ENCODE results near the gene ATP8B3. TPM values are rescaled to one million over a fixed set of nuclear protein-coding genes. Genes with fewer than 3 reads are reported as not detected.

The ATP8B3 gene
- total and polyA plus RNA-seq, 9 of the 15 experiments (the other 6 are each of a cell fraction or from before 2014, with no cell fraction given) = 1.2 to 12.3 (median 3.8) TPM

DNA sequence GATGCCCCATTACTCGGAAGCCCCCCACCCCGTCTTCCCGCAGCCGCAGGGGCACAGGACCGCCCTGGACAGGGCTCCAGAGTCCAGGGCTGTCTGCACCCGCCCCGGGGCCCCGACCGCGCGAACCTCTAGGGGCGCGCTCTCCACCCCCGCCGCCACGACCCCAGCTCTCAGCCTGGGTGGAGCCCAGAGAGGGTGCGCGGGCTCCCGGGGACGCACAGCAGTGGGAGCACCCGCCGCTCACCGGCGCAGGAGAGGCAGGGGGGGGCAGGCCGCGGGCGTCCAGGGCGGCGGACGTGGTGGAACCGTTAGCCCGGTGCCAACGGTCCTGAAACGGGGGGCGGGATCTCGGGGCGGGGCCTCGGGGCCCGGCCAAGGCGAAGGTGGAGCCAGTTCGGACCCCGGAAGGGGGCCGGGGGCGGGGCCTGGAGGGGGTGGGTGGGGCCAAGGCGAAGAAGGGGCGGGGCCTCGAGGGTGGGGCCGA lies at the start of gene ATP8B3 (continued):
- no peak for TF ChIP-seq AFF4 (CRISPR knock-in tag; IDR thresholded peaks at IDR 0.05)
- TF ChIP-seq FOSL1 (tag; conservative IDR thresholded peaks at IDR 0.05) = 0 out of 2 replicates have a peak, but pooled peaks have one; percentile 28
- no peak for TF ChIP-seq GATAD2B (IDR thresholded peaks at IDR 0.05; ENCODE audit: borderline replicate concordance)
- no peak for TF ChIP-seq ZNF197 (CRISPR knock-in tag; IDR thresholded peaks at IDR 0.05; ENCODE audit: low read depth)
- no peak for TF ChIP-seq HBP1 (CRISPR knock-in tag; IDR thresholded peaks at IDR 0.05)
- TF ChIP-seq, protein P1, sequence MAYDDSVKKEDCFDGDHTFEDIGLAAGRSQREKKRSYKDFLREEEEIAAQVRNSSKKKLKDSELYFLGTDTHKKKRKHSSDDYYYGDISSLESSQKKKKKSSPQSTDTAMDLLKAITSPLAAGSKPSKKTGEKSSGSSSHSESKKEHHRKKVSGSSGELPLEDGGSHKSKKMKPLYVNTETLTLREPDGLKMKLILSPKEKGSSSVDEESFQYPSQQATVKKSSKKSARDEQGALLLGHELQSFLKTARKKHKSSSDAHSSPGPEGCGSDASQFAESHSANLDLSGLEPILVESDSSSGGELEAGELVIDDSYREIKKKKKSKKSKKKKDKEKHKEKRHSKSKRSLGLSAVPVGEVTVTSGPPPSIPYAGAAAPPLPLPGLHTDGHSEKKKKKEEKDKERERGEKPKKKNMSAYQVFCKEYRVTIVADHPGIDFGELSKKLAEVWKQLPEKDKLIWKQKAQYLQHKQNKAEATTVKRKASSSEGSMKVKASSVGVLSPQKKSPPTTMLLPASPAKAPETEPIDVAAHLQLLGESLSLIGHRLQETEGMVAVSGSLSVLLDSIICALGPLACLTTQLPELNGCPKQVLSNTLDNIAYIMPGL (CRISPR knock-in tag; IDR thresholded peaks at IDR 0.05) = no peak
- no peak for TF ChIP-seq TCFL5 (CRISPR knock-in tag; conservative IDR thresholded peaks at IDR 0.05)
- TF ChIP-seq MAZ (CRISPR knock-in tag; conservative IDR thresholded peaks at IDR 0.05 in 1 of 2, IDR thresholded peaks at IDR 0.05 in 1 of 2) = no peak; a peak in 1 of 4 replicates
- TF ChIP-seq, protein P2, sequence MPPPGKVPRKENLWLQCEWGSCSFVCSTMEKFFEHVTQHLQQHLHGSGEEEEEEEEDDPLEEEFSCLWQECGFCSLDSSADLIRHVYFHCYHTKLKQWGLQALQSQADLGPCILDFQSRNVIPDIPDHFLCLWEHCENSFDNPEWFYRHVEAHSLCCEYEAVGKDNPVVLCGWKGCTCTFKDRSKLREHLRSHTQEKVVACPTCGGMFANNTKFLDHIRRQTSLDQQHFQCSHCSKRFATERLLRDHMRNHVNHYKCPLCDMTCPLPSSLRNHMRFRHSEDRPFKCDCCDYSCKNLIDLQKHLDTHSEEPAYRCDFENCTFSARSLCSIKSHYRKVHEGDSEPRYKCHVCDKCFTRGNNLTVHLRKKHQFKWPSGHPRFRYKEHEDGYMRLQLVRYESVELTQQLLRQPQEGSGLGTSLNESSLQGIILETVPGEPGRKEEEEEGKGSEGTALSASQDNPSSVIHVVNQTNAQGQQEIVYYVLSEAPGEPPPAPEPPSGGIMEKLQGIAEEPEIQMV (tag; conservative IDR thresholded peaks at IDR 0.05; ENCODE audit: low read depth) = no peak
- TF ChIP-seq SIN3A (IDR thresholded peaks at IDR 0.05; ENCODE audit: borderline replicate concordance in 2 of 2, control insufficient read depth in 1 of 2, low read depth in 2 of 2, low read length in 2 of 2) = no peak
- TF ChIP-seq PHF20 (IDR thresholded peaks at IDR 0.05; ENCODE audit: partially characterized antibody) = peak; percentile 36
- TF ChIP-seq, protein P3, sequence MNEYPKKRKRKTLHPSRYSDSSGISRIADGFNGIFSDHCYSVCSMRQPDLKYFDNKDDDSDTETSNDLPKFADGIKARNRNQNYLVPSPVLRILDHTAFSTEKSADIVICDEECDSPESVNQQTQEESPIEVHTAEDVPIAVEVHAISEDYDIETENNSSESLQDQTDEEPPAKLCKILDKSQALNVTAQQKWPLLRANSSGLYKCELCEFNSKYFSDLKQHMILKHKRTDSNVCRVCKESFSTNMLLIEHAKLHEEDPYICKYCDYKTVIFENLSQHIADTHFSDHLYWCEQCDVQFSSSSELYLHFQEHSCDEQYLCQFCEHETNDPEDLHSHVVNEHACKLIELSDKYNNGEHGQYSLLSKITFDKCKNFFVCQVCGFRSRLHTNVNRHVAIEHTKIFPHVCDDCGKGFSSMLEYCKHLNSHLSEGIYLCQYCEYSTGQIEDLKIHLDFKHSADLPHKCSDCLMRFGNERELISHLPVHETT (CRISPR knock-in tag; conservative IDR thresholded peaks at IDR 0.05 in 1 of 2, IDR thresholded peaks at IDR 0.05 in 1 of 2) = peak in 1 of 2 experiments; percentile 82; a peak in 2 of 4 replicates
